Measurements from ENCODE around the gene DENND4C.
"Not testable (repeated sequence)": the region's sequence is repeated elsewhere in the genome, so short reads cannot be mapped to it uniquely, and the experiment has no call there.

Gene DENND4C

DNA sequence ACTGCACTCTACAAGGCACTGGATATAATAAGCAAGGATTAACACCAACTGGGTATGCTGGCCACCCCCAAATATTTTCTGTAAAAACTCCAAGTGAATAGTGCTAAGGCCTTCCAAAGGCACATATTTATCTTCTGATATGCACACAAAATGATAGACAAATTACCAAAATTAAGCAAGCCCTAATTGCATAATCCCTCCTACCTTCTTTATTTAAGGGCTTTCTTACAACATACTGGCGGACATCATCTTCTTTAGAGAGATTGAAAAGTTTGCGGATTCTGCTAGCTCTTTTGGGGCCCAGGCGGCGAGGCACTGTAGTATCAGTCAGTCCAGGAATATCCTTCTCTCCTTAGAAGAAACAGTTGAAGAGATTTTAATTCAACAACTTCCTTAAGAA lies 147.7 kb downstream of the DENND4C start:
- DNase-seq, result no peak

DNA sequence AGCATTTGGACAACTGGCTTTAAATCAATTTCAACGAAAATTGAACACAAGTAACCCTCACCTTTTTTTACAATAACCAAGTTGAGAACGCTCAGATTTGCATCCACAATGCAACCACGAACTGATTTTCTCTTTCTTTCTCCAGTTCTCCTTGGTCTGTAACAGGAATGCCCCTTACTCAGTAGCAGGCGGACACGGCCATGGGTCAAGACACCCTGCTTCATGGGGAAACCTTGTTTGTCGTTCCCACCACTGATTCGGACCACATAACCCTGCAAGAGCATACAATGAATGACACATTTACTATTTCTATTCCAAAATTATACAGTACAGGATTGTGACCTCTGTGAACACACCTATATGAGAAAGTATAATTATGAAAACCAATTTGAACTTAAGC lies 148.2 kb downstream of the DENND4C start:
- no peak for DNase-seq

DNA sequence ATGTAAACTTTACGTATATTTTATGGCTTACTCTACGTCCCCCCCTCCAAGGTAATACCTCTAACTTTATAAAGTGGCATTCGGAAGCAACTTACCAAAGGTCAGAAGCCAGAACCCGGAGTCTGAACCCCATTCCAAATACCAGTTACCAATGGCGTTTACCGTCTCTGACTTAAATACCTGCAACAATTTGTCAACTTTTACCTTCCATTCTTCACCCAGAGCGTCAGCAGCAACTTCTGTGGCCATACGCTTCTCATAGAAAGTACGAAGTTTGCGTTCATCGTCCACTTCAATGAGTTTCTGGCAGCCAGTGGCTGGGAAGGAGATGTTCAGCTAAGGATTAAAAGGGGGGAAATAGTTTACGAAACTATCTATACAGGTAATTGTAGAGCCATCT lies 148.8 kb downstream of the DENND4C start:
- no peak for DNase-seq

GRCh38 chr9:19379697-19380046 lies 149.2 kb downstream of the DENND4C start:
- no peak for DNase-seq

GRCh38 chr9:19380826-19381075 lies 150.3 kb downstream of the DENND4C start:
- no peak for DNase-seq

- DNase-seq, result no peak
These were observed 151.2 kb downstream of the DENND4C start for GRCh38 chr9:19381656-19382055.

DNA sequence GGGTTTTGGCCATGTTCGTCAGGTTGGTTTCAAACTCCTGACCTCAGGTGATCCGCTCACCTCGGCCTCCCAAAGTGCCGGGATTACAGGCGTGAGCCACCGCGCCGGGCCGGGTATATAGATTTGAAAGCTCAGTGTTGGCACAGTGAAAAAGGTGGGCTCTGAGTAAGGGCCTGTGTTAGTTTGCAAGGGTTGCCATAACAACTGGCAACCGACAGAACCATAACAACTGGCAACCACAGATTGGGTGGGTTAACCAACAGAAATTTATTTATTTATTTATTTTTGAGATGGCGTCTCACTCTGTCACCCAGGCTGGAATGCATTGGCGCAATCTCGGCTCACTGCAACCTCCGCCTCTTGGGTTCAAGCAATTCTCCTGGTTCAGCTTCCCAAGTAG lies 154.7 kb downstream of the DENND4C start:
- DNase-seq, result not testable (repeated sequence)

- no peak for DNase-seq
These were observed 155.5 kb downstream of the DENND4C start for GRCh38 chr9:19385786-19386501.

- no peak for DNase-seq
These were observed 156.1 kb downstream of the DENND4C start for GRCh38 chr9:19386502-19387044.

DNA sequence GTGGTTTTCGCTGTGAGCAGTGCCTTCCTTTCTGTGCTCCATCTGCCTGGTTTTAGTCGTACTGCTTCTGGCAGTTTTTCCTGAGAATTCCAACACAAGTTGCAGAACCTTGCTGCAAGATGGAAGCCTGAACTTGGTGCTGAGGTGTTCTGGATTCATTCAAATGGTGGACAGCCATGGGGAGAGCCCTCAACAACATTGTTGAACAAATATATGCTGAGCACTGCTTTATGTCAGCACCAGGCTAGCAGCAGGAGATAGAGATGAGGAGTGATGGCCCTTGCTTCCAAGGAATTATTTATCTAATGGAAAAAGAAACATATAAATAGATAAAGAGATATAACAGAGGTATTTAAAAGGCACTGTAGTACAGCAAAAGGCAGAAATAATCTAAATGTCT lies 156.8 kb downstream of the DENND4C start:
- DNase-seq, result no peak

DNA sequence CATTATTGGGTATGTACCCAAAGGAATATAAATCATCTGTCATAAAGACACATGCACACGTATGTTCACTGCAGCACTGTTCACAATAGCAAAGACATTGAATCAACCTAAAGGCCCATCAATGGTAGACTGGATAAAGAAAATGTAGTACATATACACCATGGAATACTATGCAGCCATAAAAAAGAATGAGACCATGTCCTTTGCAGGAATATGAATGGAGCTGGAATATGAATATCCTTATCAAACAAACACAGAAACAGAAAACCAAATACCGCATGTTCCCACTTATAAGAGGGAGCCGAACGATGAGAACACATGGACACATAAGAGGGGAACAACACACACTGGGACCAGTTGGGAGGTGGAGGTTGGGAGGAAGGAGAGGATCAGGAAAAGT lies 159.0 kb downstream of the DENND4C start:
- DNase-seq, result not testable (repeated sequence)

DNA sequence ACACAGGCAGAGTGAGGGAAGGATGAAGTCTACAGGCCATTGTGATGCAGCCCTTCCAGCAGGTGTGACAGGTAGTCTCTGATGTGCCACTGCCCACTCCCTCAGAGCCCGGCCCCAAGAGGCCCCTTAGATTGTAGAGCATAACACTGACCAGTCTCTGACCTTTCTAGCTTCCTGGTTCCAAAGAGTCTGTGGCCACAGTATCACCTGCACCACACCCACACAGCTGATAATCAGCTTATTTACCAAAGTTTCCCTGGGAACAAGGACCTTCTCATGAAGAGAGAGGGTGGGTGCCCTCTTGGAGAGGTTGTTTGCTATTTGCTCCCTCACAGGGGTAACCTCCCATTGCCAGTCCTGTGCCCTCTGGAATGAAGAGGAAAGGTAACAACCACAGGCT lies 167.4 kb downstream of the DENND4C start:
- no peak for DNase-seq

DNA sequence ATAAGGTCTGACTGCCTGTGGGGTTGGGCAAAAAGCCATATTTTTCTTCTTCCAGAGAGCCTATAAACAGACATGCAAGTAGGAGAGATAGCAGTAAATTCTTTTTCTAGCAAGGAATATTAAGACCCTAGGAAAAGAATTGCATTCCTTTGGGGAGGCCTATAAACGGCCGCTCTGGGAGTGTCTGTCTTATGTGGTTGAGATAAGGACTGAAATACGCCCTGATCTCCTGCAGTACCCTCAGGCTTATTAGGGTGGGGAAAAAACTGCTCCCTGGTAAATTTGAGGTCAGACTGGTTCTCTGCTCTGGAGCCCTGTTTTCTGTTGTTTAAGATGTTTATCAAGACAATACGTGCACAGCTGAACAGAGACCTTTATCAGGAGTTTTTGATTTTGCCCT lies 172.7 kb downstream of the DENND4C start:
- DNase-seq, result not testable (repeated sequence)

DNA sequence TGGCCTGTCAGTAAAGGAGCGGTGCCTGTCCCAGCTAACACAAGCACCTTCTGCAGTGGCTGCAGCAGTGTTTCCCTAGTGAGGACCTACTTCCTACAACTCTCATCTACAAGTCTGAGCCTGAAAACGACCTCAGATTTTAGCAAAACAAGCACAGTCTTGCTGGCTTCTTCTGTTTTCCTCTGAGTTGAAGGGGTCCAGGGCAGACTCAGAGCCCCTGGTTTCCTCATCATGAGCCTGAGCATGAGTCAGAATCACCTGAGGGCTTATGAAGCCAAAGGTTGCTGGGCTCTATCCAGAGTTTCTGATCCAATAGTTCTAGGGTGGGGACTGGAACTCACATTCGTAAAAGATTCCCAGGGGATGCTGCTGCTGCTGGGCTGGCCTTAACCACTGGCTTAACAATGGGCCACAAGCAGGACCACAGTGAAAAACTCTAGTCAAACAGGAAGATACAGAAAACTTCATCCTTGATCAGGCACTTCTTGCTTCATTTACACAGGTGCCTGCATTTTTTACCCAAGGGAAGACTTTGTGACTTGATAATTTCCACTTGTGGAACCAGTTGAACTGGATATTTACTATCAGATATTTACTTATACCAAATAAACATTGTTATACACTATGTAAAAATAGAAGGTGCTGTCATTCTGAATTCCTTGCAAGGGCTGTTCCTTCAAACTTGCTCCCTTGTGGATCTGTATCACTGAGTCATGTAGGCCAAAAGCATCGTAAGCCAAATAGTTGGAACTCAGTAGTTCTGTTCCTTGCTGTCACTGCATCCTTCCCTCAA lies 174.0 kb downstream of the DENND4C start:
- no peak for DNase-seq

DNA sequence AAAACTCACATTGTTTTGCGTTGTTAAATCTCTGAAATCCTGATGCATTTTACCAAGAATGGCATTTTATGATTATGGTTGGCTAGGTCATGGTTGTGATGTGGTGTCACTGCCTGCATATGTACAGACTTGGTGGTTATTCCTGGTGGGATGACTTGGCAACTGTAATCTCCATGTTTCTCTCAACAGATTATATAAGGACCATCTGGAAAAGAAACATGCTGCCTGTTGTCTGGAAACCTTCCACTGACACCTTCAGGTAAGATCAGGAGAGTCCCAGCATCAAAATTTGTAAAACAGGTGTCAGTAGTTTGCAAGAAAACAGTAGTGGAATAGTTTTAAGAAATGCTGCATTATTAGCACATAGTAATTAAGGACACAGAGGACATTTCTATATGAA lies 175.3 kb downstream of the DENND4C start:
- DNase-seq, result no peak

- DNase-seq, result no peak
These were observed 177.8 kb downstream of the DENND4C start for GRCh38 chr9:19408316-19408692.

GRCh38 chr9:19408693-19409400 lies 178.4 kb downstream of the DENND4C start, which contains the start of gene ACER2:
TSS of gene ACER2 (plus strand) at chr9:19409009. CDS start at chr9:19409085, 76 bp downstream.
- DNase-seq, result peak; percentile 67

- peak; percentile 10 for DNase-seq
These were observed 179.1 kb downstream of the DENND4C start for GRCh38 chr9:19409401-19410194.

GRCh38 chr9:19410195-19410503 lies 179.7 kb downstream of the DENND4C start:
- no peak for DNase-seq

DNA sequence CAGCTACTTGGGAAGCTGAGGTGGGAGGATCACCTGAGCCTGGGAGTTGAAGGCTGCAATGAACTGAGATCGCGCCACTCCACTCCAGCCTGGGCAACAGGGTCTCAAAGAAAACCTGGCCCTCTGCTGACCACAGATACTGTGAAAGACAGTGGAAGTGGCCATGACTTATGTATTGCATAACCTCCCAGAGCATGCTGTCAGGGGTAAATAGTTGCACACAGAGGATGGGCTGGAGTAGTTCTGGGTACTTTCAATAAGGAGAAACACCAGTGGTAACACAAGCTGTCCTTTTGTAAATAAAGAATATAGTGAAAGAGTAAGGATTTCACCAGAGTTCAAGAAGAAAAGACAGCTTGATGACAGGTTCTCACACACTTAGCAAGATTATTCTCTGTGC lies 180.1 kb downstream of the DENND4C start:
- no peak for DNase-seq

DNA sequence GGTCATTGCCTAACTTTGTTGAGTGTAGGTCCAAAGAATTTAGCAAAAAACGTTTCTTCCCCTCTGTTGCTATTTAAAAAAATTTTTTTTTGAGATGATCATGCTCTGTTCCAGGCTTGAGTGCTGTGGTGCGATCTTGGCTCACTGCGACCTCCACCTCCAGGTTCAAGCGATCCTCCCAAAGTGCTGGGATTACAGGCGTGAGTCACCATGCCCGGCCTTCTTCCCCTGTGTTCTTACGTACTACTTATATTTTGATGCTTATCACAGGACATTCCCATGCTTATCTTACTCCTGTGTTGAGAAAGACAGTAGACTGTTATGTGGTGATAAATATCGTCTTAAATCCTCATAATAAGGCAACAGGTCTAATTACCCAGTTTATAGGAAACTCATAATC lies 180.8 kb downstream of the DENND4C start:
- DNase-seq, result no peak

GRCh38 chr9:19413456-19413855 lies 183.0 kb downstream of the DENND4C start:
- not testable (repeated sequence) for DNase-seq

GRCh38 chr9:19416143-19416542 lies 185.7 kb downstream of the DENND4C start:
- DNase-seq, result no peak

All from NCI-H1105 treated with DMSO at 0.1 percent for 48 hours (cell line).